Measurements from ENCODE around the gene MTARC1.

The MTARC1 gene

GRCh38 chr1:220834155-220834870, 47.6 kb downstream of the MTARC1 start:
- DNase-seq: no peak
